ENCODE data around the gene PRR23A. TPM values are rescaled to one million over a fixed set of nuclear protein-coding genes. Genes with fewer than 3 reads are reported as not detected.

The PRR23A gene
- total RNA-seq, 1 donor from 2014 or later = not detected

- Mint-ChIP-seq H3K27ac (no peak overlapping the region), H3K9me3 (no peaks in the 10 kb centered on the region), H3K4me1 (peaks cover 5% of the 10 kb centered on the region), H3K27me3 (ENCODE audit: insufficient read depth, low read depth) (peaks cover 8% of the 10 kb centered on the region), H3K4me3 (no peak overlapping the region), H3K36me3 (no peaks in the 10 kb centered on the region)
- H3K4me3 ChIP-seq = no peak overlapping the region
- DNase-seq (ENCODE audit: low spot score) = no peak
- no peaks in the 10 kb centered on the region for H3K36me3 ChIP-seq
- H3K79me2 ChIP-seq (ENCODE audit: low read depth) = no peaks in the 10 kb centered on the region
- H3K4me1 ChIP-seq = peaks cover 11% of the 10 kb centered on the region
- H3F3A ChIP-seq (ENCODE audit: low read depth) = no peaks in the 10 kb centered on the region
- no peak for TF ChIP-seq CTCF (IDR thresholded peaks at IDR 0.05)
- no peak for TF ChIP-seq EZH2 (IDR thresholded peaks at IDR 0.05)
- no peak for TF ChIP-seq EZH2phosphoT487 (IDR thresholded peaks at IDR 0.05)
- H4K20me1 ChIP-seq (ENCODE audit: low read depth) = no peaks in the 10 kb centered on the region
- no peak overlapping the region for H3K9ac ChIP-seq
- peaks cover 17% of the 10 kb centered on the region for H3K27me3 ChIP-seq
- no peak overlapping the region for H3K27ac ChIP-seq
- H2AFZ ChIP-seq (replicated peaks) = no peak overlapping the region
- peak overlapping the region; percentile 31 for H3K4me2 ChIP-seq
- H3K9me3 ChIP-seq (ENCODE audit: low read depth) = no peaks in the 10 kb centered on the region
These were observed 30.7 kb downstream of the PRR23A start for GRCh38 chr3:138975351-138975750.

GRCh38 chr3:138974462-138974861 lies 31.6 kb downstream of the PRR23A start:
- H3K4me3 Mint-ChIP-seq = no peak overlapping the region
- DNase-seq (ENCODE audit: low spot score) = no peak
- Histone ChIP-seq H3K27ac (no peak overlapping the region), H3K4me1 (peaks cover 11% of the 10 kb centered on the region), H3K9me3 (ENCODE audit: low read depth) (no peaks in the 10 kb centered on the region), H2AFZ (replicated peaks) (no peak overlapping the region), H4K20me1 (ENCODE audit: low read depth) (no peaks in the 10 kb centered on the region), H3K4me2 (peak overlapping the region; percentile 6), H3K36me3 (no peaks in the 10 kb centered on the region), H3K27me3 (peaks cover 17% of the 10 kb centered on the region), H3K79me2 (ENCODE audit: low read depth) (no peaks in the 10 kb centered on the region), H3F3A (ENCODE audit: low read depth) (no peaks in the 10 kb centered on the region), H3K9ac (no peak overlapping the region), H3K4me3 (no peak overlapping the region)
- TF ChIP-seq EZH2 (IDR thresholded peaks at IDR 0.05) (no peak), EZH2phosphoT487 (IDR thresholded peaks at IDR 0.05) (no peak), CTCF (IDR thresholded peaks at IDR 0.05) (no peak)
- H3K9me3 Mint-ChIP-seq = no peaks in the 10 kb centered on the region
- H3K36me3 Mint-ChIP-seq = no peaks in the 10 kb centered on the region
- no peak overlapping the region for H3K27ac Mint-ChIP-seq
- peaks cover 5% of the 10 kb centered on the region for H3K4me1 Mint-ChIP-seq
- H3K27me3 Mint-ChIP-seq (ENCODE audit: insufficient read depth, low read depth) = peaks cover 8% of the 10 kb centered on the region

- H3K4me2 ChIP-seq = no peak overlapping the region
- H3K4me1 ChIP-seq = peaks cover 11% of the 10 kb centered on the region
- H4K20me1 ChIP-seq (ENCODE audit: low read depth) = no peaks in the 10 kb centered on the region
- no peaks in the 10 kb centered on the region for H3K36me3 Mint-ChIP-seq
- no peaks in the 10 kb centered on the region for H3K79me2 ChIP-seq (ENCODE audit: low read depth)
- no peaks in the 10 kb centered on the region for H3K36me3 ChIP-seq
- no peaks in the 10 kb centered on the region for H3K9me3 Mint-ChIP-seq
- TF ChIP-seq CTCF (IDR thresholded peaks at IDR 0.05) (no peak), EZH2 (IDR thresholded peaks at IDR 0.05) (no peak)
- H3K4me1 Mint-ChIP-seq = peaks cover 5% of the 10 kb centered on the region
- H3K27ac Mint-ChIP-seq = no peak overlapping the region
- no peak overlapping the region for H3K4me3 ChIP-seq
- no peak overlapping the region for H3K9ac ChIP-seq
- no peaks in the 10 kb centered on the region for H3K9me3 ChIP-seq (ENCODE audit: low read depth)
- no peak overlapping the region for H3K4me3 Mint-ChIP-seq
- no peak overlapping the region for H3K27ac ChIP-seq
- H2AFZ ChIP-seq (replicated peaks) = no peak overlapping the region
- no peaks in the 10 kb centered on the region for H3F3A ChIP-seq (ENCODE audit: low read depth)
- peaks cover 8% of the 10 kb centered on the region for H3K27me3 Mint-ChIP-seq (ENCODE audit: insufficient read depth, low read depth)
- DNase-seq (ENCODE audit: low spot score) = no peak
- H3K27me3 ChIP-seq = peaks cover 10% of the 10 kb centered on the region
These were observed 33.1 kb downstream of the PRR23A start for GRCh38 chr3:138972941-138973340.
